HG03439 (cell line): Measurements from ENCODE around the gene WDR73.
"Not testable (repeated sequence)": the region's sequence is repeated elsewhere in the genome, so short reads cannot be mapped to it uniquely, and the experiment has no call there.

Source experiments
- ATAC-seq: cut with Tn5 transposase; IDR thresholded peaks from one replicate; pipeline ENCODE4 v1.9.1; 2021; ENCODE audit warnings: mild to moderate bottlenecking, moderate library complexity; ENCODE audit not compliant: unreplicated experiment

Gene WDR73

GRCh38 chr15:84653910-84654688 is at the start of gene WDR73:
Gene WDR73, minus strand, starts transcription at chr15:84654283. Its CDS starts 9 bp downstream, at chr15:84654274.
- peak; percentile 82 for ATAC-seq

- no peak for ATAC-seq
Measured at GRCh38 chr15:84703808-84704207, 49.7 kb upstream of the WDR73 start.

GRCh38 chr15:84702961-84703482 is 48.9 kb upstream of the WDR73 start:
- no peak for ATAC-seq

- no peak for ATAC-seq
Measured at GRCh38 chr15:84699538-84700191, 45.6 kb upstream of the WDR73 start.

- ATAC-seq: no peak
Measured at GRCh38 chr15:84697236-84697990, 43.3 kb upstream of the WDR73 start.

- no peak for ATAC-seq
Measured at GRCh38 chr15:84696757-84697156, 42.7 kb upstream of the WDR73 start.

- no peak for ATAC-seq
Measured at GRCh38 chr15:84690342-84690741, 36.3 kb upstream of the WDR73 start.

- ATAC-seq: no peak
Measured at GRCh38 chr15:84689858-84690257, 35.8 kb upstream of the WDR73 start.

- ATAC-seq: not testable (repeated sequence)
Measured at GRCh38 chr15:84686446-84686845, 32.4 kb upstream of the WDR73 start.

GRCh38 chr15:84685304-84685703 is 31.2 kb upstream of the WDR73 start:
- ATAC-seq: no peak

GRCh38 chr15:84684092-84684491 is 30.0 kb upstream of the WDR73 start:
- ATAC-seq: no peak

GRCh38 chr15:84681831-84682230 is 27.7 kb upstream of the WDR73 start:
- ATAC-seq: no peak

GRCh38 chr15:84671211-84671610 is 17.1 kb upstream of the WDR73 start:
- no peak for ATAC-seq

- ATAC-seq: no peak
Measured at GRCh38 chr15:84669726-84670125, 15.6 kb upstream of the WDR73 start.

GRCh38 chr15:84668221-84668982 is 14.3 kb upstream of the WDR73 start:
- no peak for ATAC-seq

GRCh38 chr15:84666373-84666772 is 12.3 kb upstream of the WDR73 start:
- ATAC-seq: no peak

GRCh38 chr15:84661001-84661400 is 6.9 kb upstream of the WDR73 start:
- ATAC-seq: no peak

- ATAC-seq: no peak
Measured at GRCh38 chr15:84659904-84660781, 6.1 kb upstream of the WDR73 start.

- ATAC-seq: no peak
Measured at GRCh38 chr15:84658788-84659411, 4.8 kb upstream of the WDR73 start.
